Adrenal gland (tissue), 5 donors: ENCODE data around the gene TMEM150C.

Experiments used
- POLR2A ChIP-seq, 2 donors: fragments of 450-650 bp; IDR thresholded peaks; one replicate each; pipeline ENCODE4 v1.6.1; 2017; ENCODE audit warnings: antibody characterized with exemption in 2 of 2, mild to moderate bottlenecking in 2 of 2, moderate library complexity in 1 of 2
- TF ChIP-seq, protein P1 (sequence below), 6 experiments: fragments of 450-650 bp in 4 of 6; fragments of 200-600 bp in 2 of 6; sonication (generic) in 1 of 6; IDR thresholded peaks; 1 replicate in 5 of 6; 2 replicates in 1 of 6; pipeline versions ENCODE4 v1.5.1 to v1.8.0; 2016 to 2021; ENCODE audit warnings: antibody characterized with exemption in 6 of 6, mild to moderate bottlenecking in 2 of 6, moderate library complexity in 1 of 6
- donor health status: DM: no; HTN: no; CAD: no.

GRCh38 chr4:82515705-82516104, 46.1 kb downstream of the TMEM150C start:
- TF ChIP-seq, protein P1, sequence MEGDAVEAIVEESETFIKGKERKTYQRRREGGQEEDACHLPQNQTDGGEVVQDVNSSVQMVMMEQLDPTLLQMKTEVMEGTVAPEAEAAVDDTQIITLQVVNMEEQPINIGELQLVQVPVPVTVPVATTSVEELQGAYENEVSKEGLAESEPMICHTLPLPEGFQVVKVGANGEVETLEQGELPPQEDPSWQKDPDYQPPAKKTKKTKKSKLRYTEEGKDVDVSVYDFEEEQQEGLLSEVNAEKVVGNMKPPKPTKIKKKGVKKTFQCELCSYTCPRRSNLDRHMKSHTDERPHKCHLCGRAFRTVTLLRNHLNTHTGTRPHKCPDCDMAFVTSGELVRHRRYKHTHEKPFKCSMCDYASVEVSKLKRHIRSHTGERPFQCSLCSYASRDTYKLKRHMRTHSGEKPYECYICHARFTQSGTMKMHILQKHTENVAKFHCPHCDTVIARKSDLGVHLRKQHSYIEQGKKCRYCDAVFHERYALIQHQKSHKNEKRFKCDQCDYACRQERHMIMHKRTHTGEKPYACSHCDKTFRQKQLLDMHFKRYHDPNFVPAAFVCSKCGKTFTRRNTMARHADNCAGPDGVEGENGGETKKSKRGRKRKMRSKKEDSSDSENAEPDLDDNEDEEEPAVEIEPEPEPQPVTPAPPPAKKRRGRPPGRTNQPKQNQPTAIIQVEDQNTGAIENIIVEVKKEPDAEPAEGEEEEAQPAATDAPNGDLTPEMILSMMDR (IDR thresholded peaks at IDR 0.05), result no peak
- TF ChIP-seq POLR2A (IDR thresholded peaks at IDR 0.05), result no peak
